Astrocyte (in vitro differentiated cells and primary cell): Measurements from ENCODE around the gene LSM4.

Source experiments
- EZH2 ChIP-seq: IDR thresholded peaks from 2 replicates; pipeline ENCODE4 v1.6.1; 2012; ENCODE audit warnings: mild to moderate bottlenecking, low read length, inconsistent platforms; ENCODE audit not compliant: insufficient read depth
- TF ChIP-seq, protein P1 (sequence below): IDR thresholded peaks from 2 replicates; pipeline ENCODE4 v1.5.1; 2011; ENCODE audit warnings: low read depth, mild to moderate bottlenecking, inconsistent platforms, low read length, moderate library complexity; ENCODE audit not compliant: insufficient read depth

DNA sequence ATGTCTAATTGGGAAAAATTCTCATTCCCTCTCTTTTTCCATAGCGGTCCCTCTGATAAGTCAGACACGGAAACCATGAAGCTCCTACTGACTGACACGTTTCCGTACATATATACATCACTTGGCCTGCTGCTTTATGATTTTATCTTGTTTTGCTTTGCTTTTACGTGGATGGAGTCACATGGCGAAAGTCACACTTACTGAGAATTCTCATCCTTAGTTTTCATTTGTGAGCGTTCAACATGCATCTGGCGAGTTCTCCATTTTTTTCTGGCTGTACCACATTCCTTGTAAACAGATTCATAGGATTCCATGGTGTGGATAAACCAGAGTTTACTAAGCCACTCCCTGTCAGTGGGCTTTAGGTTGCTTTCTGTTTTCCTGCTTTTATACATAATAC is 38.8 kb upstream of the LSM4 start:
- TF ChIP-seq, protein P1, sequence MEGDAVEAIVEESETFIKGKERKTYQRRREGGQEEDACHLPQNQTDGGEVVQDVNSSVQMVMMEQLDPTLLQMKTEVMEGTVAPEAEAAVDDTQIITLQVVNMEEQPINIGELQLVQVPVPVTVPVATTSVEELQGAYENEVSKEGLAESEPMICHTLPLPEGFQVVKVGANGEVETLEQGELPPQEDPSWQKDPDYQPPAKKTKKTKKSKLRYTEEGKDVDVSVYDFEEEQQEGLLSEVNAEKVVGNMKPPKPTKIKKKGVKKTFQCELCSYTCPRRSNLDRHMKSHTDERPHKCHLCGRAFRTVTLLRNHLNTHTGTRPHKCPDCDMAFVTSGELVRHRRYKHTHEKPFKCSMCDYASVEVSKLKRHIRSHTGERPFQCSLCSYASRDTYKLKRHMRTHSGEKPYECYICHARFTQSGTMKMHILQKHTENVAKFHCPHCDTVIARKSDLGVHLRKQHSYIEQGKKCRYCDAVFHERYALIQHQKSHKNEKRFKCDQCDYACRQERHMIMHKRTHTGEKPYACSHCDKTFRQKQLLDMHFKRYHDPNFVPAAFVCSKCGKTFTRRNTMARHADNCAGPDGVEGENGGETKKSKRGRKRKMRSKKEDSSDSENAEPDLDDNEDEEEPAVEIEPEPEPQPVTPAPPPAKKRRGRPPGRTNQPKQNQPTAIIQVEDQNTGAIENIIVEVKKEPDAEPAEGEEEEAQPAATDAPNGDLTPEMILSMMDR, result no peak
- no peak for TF ChIP-seq EZH2
